NCI-H1417 treated with DMSO at 0.1 percent for 48 hours (cell line): ENCODE measurements around the gene SLIRP.
"Not testable (repeated sequence)": the region's sequence is repeated elsewhere in the genome, so short reads cannot be mapped to it uniquely, and the experiment has no call there.

Source experiments
- DNase-seq: peaks from one replicate; lab custom pipeline; 2025; lab: John Stamatoyannopoulos, UW

SLIRP gene

DNA sequence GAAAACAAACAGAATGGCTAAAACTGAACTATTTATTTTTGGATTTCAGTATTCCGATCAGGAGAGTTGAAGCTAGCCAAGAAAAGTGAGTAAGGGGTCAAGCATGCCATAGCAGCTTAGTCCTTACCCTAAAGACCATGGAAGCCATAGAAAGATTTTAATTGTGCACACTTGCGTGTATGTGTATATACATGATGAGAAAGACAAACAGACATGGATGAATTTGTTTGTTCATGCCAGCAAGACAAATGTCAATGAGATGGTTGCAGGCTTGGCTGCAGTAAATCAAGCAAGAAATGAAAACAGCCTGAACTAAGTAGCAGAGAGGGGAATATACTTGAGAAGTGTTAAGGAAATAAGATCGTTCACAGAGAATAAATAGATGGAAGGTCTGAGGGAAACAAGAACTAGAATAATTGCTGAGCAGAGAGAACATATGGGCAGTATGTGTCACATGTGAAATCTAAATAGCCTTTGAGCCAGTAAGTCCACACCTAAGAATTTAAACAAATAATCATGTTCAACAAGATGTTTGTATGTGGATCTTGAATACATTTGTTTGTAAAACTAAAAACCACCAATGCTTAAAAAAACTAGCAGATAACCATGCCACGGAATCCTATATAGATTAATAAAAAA, 38.3 kb downstream of the SLIRP start:
- DNase-seq = no peak

- DNase-seq = not testable (repeated sequence)
These were observed 39.5 kb downstream of the SLIRP start for GRCh38 chr14:77747425-77747824.

- DNase-seq = no peak
These were observed 44.4 kb downstream of the SLIRP start for GRCh38 chr14:77752266-77752665.

GRCh38 chr14:77752799-77753516, 45.1 kb downstream of the SLIRP start:
- DNase-seq = no peak

DNA sequence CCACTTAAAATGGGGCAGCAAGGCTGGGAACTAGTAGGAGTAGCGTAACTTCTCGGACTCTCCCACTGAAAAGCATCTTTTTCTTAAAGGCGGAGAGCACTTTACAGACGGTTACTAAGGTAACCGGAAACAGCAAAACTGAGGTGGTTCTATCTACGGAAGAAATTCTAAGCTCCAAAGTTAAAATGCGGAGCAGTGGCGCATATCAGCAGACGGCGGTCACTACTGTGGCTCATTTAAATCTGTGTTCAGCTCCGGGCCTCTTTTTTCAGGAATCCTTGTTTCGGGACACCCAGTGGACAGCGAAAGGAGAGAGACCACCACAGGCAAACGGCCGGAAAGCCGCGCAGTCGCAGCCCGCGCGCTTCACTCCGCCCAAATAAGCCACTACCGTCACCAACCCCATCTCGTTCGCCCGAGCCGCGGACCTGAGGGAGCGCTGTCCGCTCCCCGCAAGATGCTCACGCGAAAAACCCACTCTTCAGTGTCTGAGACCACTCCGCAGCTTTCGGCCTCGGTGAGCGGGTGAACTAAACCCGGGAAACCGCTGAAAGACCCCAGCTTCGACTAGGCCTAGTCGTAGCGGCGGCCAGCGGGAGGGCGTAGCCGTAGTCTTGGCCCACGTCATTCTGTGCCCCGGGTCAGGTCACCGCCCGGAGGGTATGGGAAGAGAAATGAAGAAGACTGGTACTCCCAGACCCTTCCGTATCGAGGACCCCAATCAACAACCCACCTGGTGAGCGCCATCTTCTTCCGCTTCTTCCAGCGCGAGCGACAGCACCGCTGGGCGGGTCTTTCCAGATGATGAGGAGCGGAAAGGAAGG, 52.7 kb downstream of the SLIRP start, which contains the start of gene SNW1:
Gene SNW1 (minus strand): TSS at position 776 of the 824 bp plus-strand sequence. CDS start 29 bp downstream, at position 747.
- DNase-seq = no peak

- DNase-seq = peak; percentile 75
These were observed 53.5 kb downstream of the SLIRP start for GRCh38 chr14:77761205-77761931.

GRCh38 chr14:77763316-77763715, 55.4 kb downstream of the SLIRP start:
- DNase-seq = no peak

GRCh38 chr14:77763978-77764377, 56.1 kb downstream of the SLIRP start:
- DNase-seq = no peak
